OCI-LY3 (cell line): Measurements from ENCODE around the gene DDX42.
"Not testable (repeated sequence)": the region's sequence is repeated elsewhere in the genome, so short reads cannot be mapped to it uniquely, and the experiment has no call there.

Source experiments
- H2AFZ ChIP-seq: fragments of 200-600, 300-600 bp; shearing (Covaris generic); 2 replicates; pipeline ENCODE4 v1.6.0; 2014; ENCODE audit warnings: antibody characterized with exemption, low read depth, low read length
- H3K27ac ChIP-seq: fragments of 200-600, 300-600 bp; sonication (generic); 2 replicates; pipeline ENCODE4 v1.5.1; 2014; ENCODE audit warnings: mild to moderate bottlenecking, low read length, moderate library complexity, mixed read lengths
- H3K27me3 ChIP-seq: fragments of 200-600, 300-600 bp; sonication (generic); 2 replicates; pipeline ENCODE4 v1.6.1; 2014; ENCODE audit warnings: low read depth, low read length, mixed read lengths
- H3K36me3 ChIP-seq: fragments of 200-600, 300-600 bp; sonication (generic); replicated peaks from 2 replicates; pipeline ENCODE3; 2014; ENCODE audit warnings: low read depth, low read length, mixed read lengths
- H3K4me1 ChIP-seq: fragments of 300-600, 200-600 bp; sonication (generic); 2 replicates; pipeline ENCODE4 v1.6.1; 2014; ENCODE audit warnings: low read length, mixed read lengths
- H3K4me2 ChIP-seq: fragments of 200-600, 300-600 bp; sonication (generic); 2 replicates; pipeline ENCODE4 v1.6.1; 2014; ENCODE audit warnings: low read length, mixed read lengths
- H3K4me3 ChIP-seq: fragments of 300-600, 200-600 bp; sonication (generic); 2 replicates; pipeline ENCODE4 v1.5.1; 2014; ENCODE audit warnings: antibody characterized with exemption, mild to moderate bottlenecking, low read length, moderate library complexity
- H3K79me2 ChIP-seq: fragments of 300-600, 200-600 bp; shearing (Covaris generic); 2 replicates; pipeline ENCODE4 v1.6.1; 2014; ENCODE audit warnings: mild to moderate bottlenecking, low read length, mixed read lengths
- H3K9ac ChIP-seq: fragments of 300-600, 200-600 bp; shearing (Covaris generic); 2 replicates; pipeline ENCODE4 v1.6.0; 2014; ENCODE audit warnings: mild to moderate bottlenecking, low read length, moderate library complexity
- H3K9me3 ChIP-seq: fragments of 200-600, 300-600 bp; shearing (Covaris generic); 2 replicates; pipeline ENCODE4 v1.6.1; 2014; ENCODE audit warnings: low read length, mixed read lengths; ENCODE audit not compliant: insufficient read depth
- H4K20me1 ChIP-seq: fragments of 200-600, 300-600 bp; sonication (generic); 2 replicates; pipeline ENCODE4 v1.6.1; 2016; ENCODE audit warnings: low read length, mixed read lengths; ENCODE audit not compliant: insufficient read depth
- CTCF ChIP-seq: fragments of 200-600, 300-600 bp; sonication (generic); IDR thresholded peaks from 2 replicates; pipeline ENCODE4 v1.5.1; 2014; ENCODE audit warnings: antibody characterized with exemption, low read length, low read depth
- EZH2phosphoT487 ChIP-seq: fragments of 200-600 bp; shearing (Covaris generic); IDR thresholded peaks from 2 replicates; pipeline ENCODE4 v1.6.1; 2018; ENCODE audit warnings: antibody characterized with exemption, mixed run types, low read depth

Gene DDX42

GRCh38 chr17:63854709-63855108 lies 80.7 kb downstream of the DDX42 start:
- no peak overlapping the region for H3K4me2 ChIP-seq
- H3K9ac ChIP-seq, result no peak overlapping the region
- H3K79me2 ChIP-seq, result no peaks in the 10 kb centered on the region
- no peak overlapping the region for H3K4me3 ChIP-seq
- H3K36me3 ChIP-seq, result no peaks in the 10 kb centered on the region
- no peaks in the 10 kb centered on the region for H3K4me1 ChIP-seq
- no peaks in the 10 kb centered on the region for H4K20me1 ChIP-seq
- H3K9me3 ChIP-seq, result no peaks in the 10 kb centered on the region
- no peak overlapping the region for H2AFZ ChIP-seq
- H3K27me3 ChIP-seq, result peaks cover 13% of the 10 kb centered on the region
- TF ChIP-seq EZH2phosphoT487 (no peak), CTCF (no peak)
- no peak overlapping the region for H3K27ac ChIP-seq

- TF ChIP-seq EZH2phosphoT487, result no peak
- TF ChIP-seq CTCF, result no peak
- no peaks in the 10 kb centered on the region for H4K20me1 ChIP-seq
- no peaks in the 10 kb centered on the region for H3K9me3 ChIP-seq
- no peak overlapping the region for H3K4me2 ChIP-seq
- no peaks in the 10 kb centered on the region for H3K4me1 ChIP-seq
- H3K27me3 ChIP-seq, result peaks cover 18% of the 10 kb centered on the region
- H2AFZ ChIP-seq, result no peak overlapping the region
- H3K36me3 ChIP-seq, result no peaks in the 10 kb centered on the region
- H3K4me3 ChIP-seq, result no peak overlapping the region
- H3K27ac ChIP-seq, result no peak overlapping the region
- no peaks in the 10 kb centered on the region for H3K79me2 ChIP-seq
- no peak overlapping the region for H3K9ac ChIP-seq
These were observed 81.2 kb downstream of the DDX42 start for GRCh38 chr17:63855185-63855584.

GRCh38 chr17:63856425-63856824 lies 82.5 kb downstream of the DDX42 start:
- not testable (repeated sequence) for H3K4me1 ChIP-seq, H4K20me1 ChIP-seq, H3K27ac ChIP-seq, H3K36me3 ChIP-seq, H3K9me3 ChIP-seq, H2AFZ ChIP-seq, H3K4me3 ChIP-seq, H3K4me2 ChIP-seq, H3K79me2 ChIP-seq, H3K9ac ChIP-seq
- H3K27me3 ChIP-seq, result peaks cover 20% of the 10 kb centered on the region

GRCh38 chr17:63859257-63859656 lies 85.3 kb downstream of the DDX42 start:
- no peaks in the 10 kb centered on the region for H3K79me2 ChIP-seq
- H3K9me3 ChIP-seq, result no peaks in the 10 kb centered on the region
- H3K4me2 ChIP-seq, result no peak overlapping the region
- no peaks in the 10 kb centered on the region for H3K4me1 ChIP-seq
- H3K9ac ChIP-seq, result no peak overlapping the region
- no peak overlapping the region for H3K27ac ChIP-seq
- peaks cover 16% of the 10 kb centered on the region for H3K27me3 ChIP-seq
- H2AFZ ChIP-seq, result no peak overlapping the region
- H3K36me3 ChIP-seq, result no peaks in the 10 kb centered on the region
- H4K20me1 ChIP-seq, result no peaks in the 10 kb centered on the region
- H3K4me3 ChIP-seq, result no peak overlapping the region
- TF ChIP-seq CTCF (no peak), EZH2phosphoT487 (no peak)

- Histone ChIP-seq H3K4me3 (peak overlapping the region; percentile 40; the same call in 1 of the 2 replicates), H2AFZ (peak overlapping the region; percentile 89; the same call in 1 of the 2 replicates), H3K4me2 (peak overlapping the region; percentile 60; the same call in 1 of the 2 replicates)
- H3K9me3 ChIP-seq, H3K27ac ChIP-seq, H3K9ac ChIP-seq, H3K36me3 ChIP-seq, H4K20me1 ChIP-seq, H3K27me3 ChIP-seq, H3K4me1 ChIP-seq, H3K79me2 ChIP-seq: not testable (repeated sequence)
These were observed 92.7 kb downstream of the DDX42 start for GRCh38 chr17:63866625-63867024.
